DOHH2 (cell line): Measurements from ENCODE around the gene SPINT2.

Experiments
- EZH2phosphoT487 ChIP-seq: fragments of 200-600 bp; sonication (generic); IDR thresholded peaks from 2 replicates; pipeline ENCODE4 v1.6.1; 2017; ENCODE audit warnings: borderline replicate concordance, mild to moderate bottlenecking, antibody characterized with exemption, low read length, moderate library complexity, mixed read lengths
- TF ChIP-seq, protein P1 (sequence below): fragments of 200-600 bp; sonication (generic); IDR thresholded peaks from one replicate; pipeline ENCODE4 v1.5.1; 2014; ENCODE audit warnings: antibody characterized with exemption, mild to moderate bottlenecking, low read depth, low read length; ENCODE audit not compliant: poor library complexity, severe bottlenecking

- TF ChIP-seq, protein P1, sequence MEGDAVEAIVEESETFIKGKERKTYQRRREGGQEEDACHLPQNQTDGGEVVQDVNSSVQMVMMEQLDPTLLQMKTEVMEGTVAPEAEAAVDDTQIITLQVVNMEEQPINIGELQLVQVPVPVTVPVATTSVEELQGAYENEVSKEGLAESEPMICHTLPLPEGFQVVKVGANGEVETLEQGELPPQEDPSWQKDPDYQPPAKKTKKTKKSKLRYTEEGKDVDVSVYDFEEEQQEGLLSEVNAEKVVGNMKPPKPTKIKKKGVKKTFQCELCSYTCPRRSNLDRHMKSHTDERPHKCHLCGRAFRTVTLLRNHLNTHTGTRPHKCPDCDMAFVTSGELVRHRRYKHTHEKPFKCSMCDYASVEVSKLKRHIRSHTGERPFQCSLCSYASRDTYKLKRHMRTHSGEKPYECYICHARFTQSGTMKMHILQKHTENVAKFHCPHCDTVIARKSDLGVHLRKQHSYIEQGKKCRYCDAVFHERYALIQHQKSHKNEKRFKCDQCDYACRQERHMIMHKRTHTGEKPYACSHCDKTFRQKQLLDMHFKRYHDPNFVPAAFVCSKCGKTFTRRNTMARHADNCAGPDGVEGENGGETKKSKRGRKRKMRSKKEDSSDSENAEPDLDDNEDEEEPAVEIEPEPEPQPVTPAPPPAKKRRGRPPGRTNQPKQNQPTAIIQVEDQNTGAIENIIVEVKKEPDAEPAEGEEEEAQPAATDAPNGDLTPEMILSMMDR: no peak
- TF ChIP-seq EZH2phosphoT487: no peak
Measured at GRCh38 chr19:38219221-38219620, 45.2 kb upstream of the SPINT2 start.
